OCI-LY1 (cell line): ENCODE results near the gene TCF25.
A peak's percentile ranks its signal among the peaks of the same experiment; 100 is the strongest.

Source experiments
- H2AFZ ChIP-seq: fragments of 200-600 bp; sonication (generic), shearing (Covaris generic); 2 replicates; pipeline ENCODE4 v1.6.0; 2014; ENCODE audit warnings: antibody characterized with exemption, mild to moderate bottlenecking, low read length
- H3F3A ChIP-seq: fragments of 200-600 bp; sonication (generic), shearing (Covaris generic); 2 replicates; pipeline ENCODE4 v1.6.0; 2014; ENCODE audit warnings: mild to moderate bottlenecking, antibody characterized with exemption, low read length, moderate library complexity; ENCODE audit not compliant: insufficient read depth
- H3K27ac ChIP-seq: fragments of 200-600 bp; sonication (generic); 2 replicates; pipeline ENCODE4 v1.5.1; 2014; ENCODE audit warnings: low read length, mixed run types, mild to moderate bottlenecking, low read depth; ENCODE audit not compliant: poor library complexity, severe bottlenecking
- H3K27me3 ChIP-seq: fragments of 200-600 bp; sonication (generic); 2 replicates; pipeline ENCODE4 v1.6.0; 2014; ENCODE audit warnings: antibody characterized with exemption, mild to moderate bottlenecking, low read length, moderate library complexity; ENCODE audit not compliant: insufficient read depth
- H3K36me3 ChIP-seq: fragments of 200-600 bp; sonication (generic); 2 replicates; pipeline ENCODE4 v1.6.1; 2014; ENCODE audit warnings: mild to moderate bottlenecking, antibody characterized with exemption, low read length, moderate library complexity, mixed read lengths; ENCODE audit not compliant: insufficient read depth
- H3K4me1 ChIP-seq: fragments of 200-600 bp; sonication (generic); 2 replicates; pipeline ENCODE4 v1.5.1; 2014; ENCODE audit warnings: mild to moderate bottlenecking, low read length, moderate library complexity; ENCODE audit not compliant: insufficient read depth, severe bottlenecking
- H3K4me2 ChIP-seq: fragments of 200-600 bp; sonication (generic), shearing (Covaris generic); 2 replicates; pipeline ENCODE4 v1.6.1; 2014; ENCODE audit warnings: low read length
- H3K4me3 ChIP-seq: fragments of 200-600 bp; sonication (generic); 2 replicates; pipeline ENCODE4 v1.5.1; 2014; ENCODE audit warnings: low read length, low read depth, mild to moderate bottlenecking, mixed read lengths; ENCODE audit not compliant: poor library complexity, severe bottlenecking
- H3K79me2 ChIP-seq: fragments of 200-600 bp; shearing (Covaris generic); 2 replicates; pipeline ENCODE4 v1.6.1; 2016; ENCODE audit warnings: mixed run types, low read length, mixed read lengths; ENCODE audit not compliant: insufficient read depth
- H3K9ac ChIP-seq: fragments of 200-600 bp; sonication (generic), shearing (Covaris generic); 2 replicates; pipeline ENCODE4 v1.6.1; 2014; ENCODE audit warnings: mild to moderate bottlenecking, low read length, mixed read lengths
- H3K9me2 ChIP-seq: fragments of 200-600 bp; sonication (generic), shearing (Covaris generic); 2 replicates; pipeline ENCODE4 v1.6.1; 2014; ENCODE audit warnings: low read depth, mild to moderate bottlenecking, low read length, mixed read lengths
- H3K9me3 ChIP-seq: fragments of 200-600 bp; shearing (Covaris generic); 2 replicates; pipeline ENCODE4 v1.6.1; 2014; ENCODE audit warnings: low read length, mixed read lengths
- H4K20me1 ChIP-seq: fragments of 200-600 bp; sonication (generic), shearing (Covaris generic); 2 replicates; pipeline ENCODE4 v1.6.0; 2016; ENCODE audit warnings: mild to moderate bottlenecking, low read length; ENCODE audit not compliant: insufficient read depth
- CTCF ChIP-seq: fragments of 200-600 bp; sonication (generic), shearing (Covaris generic); IDR thresholded peaks from 2 replicates; pipeline ENCODE4 v1.5.1; 2017; ENCODE audit warnings: mild to moderate bottlenecking, antibody characterized with exemption, low read length, moderate library complexity, mixed read lengths
- EZH2 ChIP-seq: fragments of 200-600 bp; sonication (generic), shearing (Covaris generic); IDR thresholded peaks from 2 replicates; pipeline ENCODE4 v1.8.0; 2017; ENCODE audit warnings: borderline replicate concordance, mixed run types, mild to moderate bottlenecking, antibody characterized with exemption, low read length, moderate library complexity, mixed read lengths

TCF25 gene

GRCh38 chr16:89920723-89921122 lies 47.3 kb downstream of the TCF25 start:
- Histone ChIP-seq H3K4me2 (no peak overlapping the region), H3K36me3 (no peaks in the 10 kb centered on the region), H3F3A (no peaks in the 10 kb centered on the region), H3K27ac (no peak overlapping the region), H3K27me3 (no peaks in the 10 kb centered on the region), H3K4me1 (peaks cover 53% of the 10 kb centered on the region), H4K20me1 (no peaks in the 10 kb centered on the region), H3K79me2 (no peaks in the 10 kb centered on the region), H2AFZ (no peak overlapping the region), H3K9me2 (no peaks in the 10 kb centered on the region), H3K4me3 (no peak overlapping the region), H3K9ac (no peak overlapping the region), H3K9me3 (no peaks in the 10 kb centered on the region)
- TF ChIP-seq CTCF (no peak; the same call in 1 of the 2 replicates), EZH2 (no peak)

DNA sequence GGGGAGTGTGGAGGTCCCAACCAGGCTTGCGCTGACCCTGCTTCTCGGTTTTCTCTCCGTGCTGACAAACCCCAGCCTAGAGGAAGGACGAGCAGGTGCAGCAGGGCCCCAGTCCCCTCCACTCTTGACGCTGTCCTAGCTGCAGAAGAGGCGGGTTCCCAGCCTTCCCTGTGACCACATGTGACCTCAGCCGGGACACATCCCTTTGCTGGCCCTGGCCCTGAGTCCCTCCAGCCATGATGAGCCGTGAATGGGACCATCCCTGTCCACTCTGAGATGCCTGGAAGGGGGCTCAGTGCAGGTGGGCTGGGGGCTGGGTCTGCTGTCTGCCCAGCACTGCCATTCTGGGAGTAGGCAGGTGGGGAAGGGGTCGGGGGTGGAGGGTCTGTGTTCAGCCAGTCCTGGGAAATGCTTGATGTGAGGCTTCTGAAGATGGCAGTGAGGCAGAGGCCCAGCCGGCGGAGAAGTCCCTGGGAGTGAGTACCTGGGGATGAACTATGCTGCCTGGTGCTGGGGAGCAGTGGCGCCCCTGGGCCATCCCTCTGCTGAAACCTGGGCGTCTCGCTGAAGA lies 47.8 kb downstream of the TCF25 start:
- no peak overlapping the region for H2AFZ ChIP-seq
- peaks cover 55% of the 10 kb centered on the region for H3K4me1 ChIP-seq
- H3K9me3 ChIP-seq, result no peaks in the 10 kb centered on the region

GRCh38 chr16:89921702-89922476 lies 48.5 kb downstream of the TCF25 start:
- no peaks in the 10 kb centered on the region for H3K9me2 ChIP-seq
- H3K4me1 ChIP-seq, result peaks cover 55% of the 10 kb centered on the region
- no peaks in the 10 kb centered on the region for H3K9me3 ChIP-seq
- H3F3A ChIP-seq, result no peaks in the 10 kb centered on the region
- H3K9ac ChIP-seq, result peak overlapping the region; percentile 48; the same call in 1 of the 2 replicates
- no peak overlapping the region for H2AFZ ChIP-seq
- no peak overlapping the region for H3K27ac ChIP-seq
- H3K4me2 ChIP-seq, result peak overlapping the region; percentile 62
- H3K4me3 ChIP-seq, result peak overlapping the region; percentile 62
- H3K36me3 ChIP-seq, result no peaks in the 10 kb centered on the region
- H3K27me3 ChIP-seq, result no peaks in the 10 kb centered on the region
- H3K79me2 ChIP-seq, result no peaks in the 10 kb centered on the region
- TF ChIP-seq CTCF, result no peak
- TF ChIP-seq EZH2, result no peak
- no peaks in the 10 kb centered on the region for H4K20me1 ChIP-seq

More for the DNA sequence above, 47.8 kb downstream of the TCF25 start:
- no peak overlapping the region for H3K9ac ChIP-seq
- no peaks in the 10 kb centered on the region for H3K9me2 ChIP-seq
- H3K36me3 ChIP-seq, result no peaks in the 10 kb centered on the region
- no peak overlapping the region for H3K27ac ChIP-seq
- H3K27me3 ChIP-seq, result no peaks in the 10 kb centered on the region
- peak overlapping the region; percentile 62; the same call in 1 of the 2 replicates for H3K4me2 ChIP-seq
- H3K4me3 ChIP-seq, result no peak overlapping the region
- H3K79me2 ChIP-seq, result no peaks in the 10 kb centered on the region
- no peak for TF ChIP-seq EZH2
- no peak for TF ChIP-seq CTCF
- H3F3A ChIP-seq, result no peaks in the 10 kb centered on the region
- H4K20me1 ChIP-seq, result no peaks in the 10 kb centered on the region
